Uterus (tissue), 4 donors: ENCODE results near the gene WRAP73. TPM values are rescaled to one million over a fixed set of nuclear protein-coding genes. Genes with fewer than 3 reads are reported as not detected.

Source experiments
- DNase-seq, 2 donors: peaks; one replicate each; pipeline ENCODE4 v3.0.0-alpha.2; 2019 to 2020
- H3K27ac ChIP-seq, 2 donors: fragments of 200-600 bp; sonication (generic); 1 replicate in 1 of 2; 2 replicates in 1 of 2; pipeline ENCODE4 v1.5.1; 2016 to 2018
- H3K27me3 ChIP-seq, 2 donors: fragments of 200-600 bp; sonication (generic); one replicate each; pipeline ENCODE4 v1.5.1; 2018 to 2019; ENCODE audit warnings: control low read depth in 1 of 2
- H3K36me3 ChIP-seq, 2 donors: fragments of 200-600 bp; sonication (generic); one replicate each; pipeline ENCODE4 v1.5.1; 2019; ENCODE audit warnings: control low read depth in 1 of 2
- H3K4me1 ChIP-seq, 2 donors: fragments of 200-600 bp; sonication (generic); one replicate each; pipeline ENCODE4 v1.5.1; 2018 to 2019; ENCODE audit warnings: control low read depth in 1 of 2
- H3K4me3 ChIP-seq, 2 donors: fragments of 200-600 bp; sonication (generic); 1 replicate in 1 of 2; 2 replicates in 1 of 2; pipeline ENCODE4 v1.5.1; 2018 to 2019; ENCODE audit warnings: mild to moderate bottlenecking in 1 of 2
- H3K9me3 ChIP-seq, 2 donors: fragments of 200-600 bp; sonication (generic); one replicate each; pipeline ENCODE4 v1.5.1; 2019; ENCODE audit warnings: control low read depth in 1 of 2
- POLR2A ChIP-seq, 2 donors: fragments of 450-650 bp; IDR thresholded peaks; one replicate each; pipeline ENCODE4 v1.6.1; 2016; ENCODE audit warnings: antibody characterized with exemption in 2 of 2, mild to moderate bottlenecking in 1 of 2, moderate library complexity in 1 of 2
- intact Hi-C: fragments of 100-400 bp; cut with DNase I; formaldehyde crosslinking; loops from one replicate; pipeline ENCODE4 v1.15.1; 2023; ENCODE audit warnings: low total_unique reads
- total RNA-seq, 4 donors: library from RNA; depleted of rRNA in 3 of 4; stranded (reverse); fragments of >200 nt in 3 of 4; gene quantifications; one replicate each; pipeline versions ENCODE4 v1.1.0 to v1.2.4, GENCODE V29; 2014 to 2023
- TF ChIP-seq, protein P1 (sequence below), 4 experiments: fragments of 200-600 bp in 2 of 4; fragments of 450-650 bp in 2 of 4; sonication (generic) in 2 of 4; IDR thresholded peaks; one replicate each; pipeline ENCODE4 v1.5.1; 2016 to 2019; ENCODE audit warnings: antibody characterized with exemption in 4 of 4, mild to moderate bottlenecking in 2 of 4, moderate library complexity in 1 of 4
- donor health status: DM: yes; HTN: yes; CAD: no.

WRAP73 gene
- total RNA-seq, 4 donors from 2014 or later = 4.6 to 31.7 (median 25.0) TPM

DNA sequence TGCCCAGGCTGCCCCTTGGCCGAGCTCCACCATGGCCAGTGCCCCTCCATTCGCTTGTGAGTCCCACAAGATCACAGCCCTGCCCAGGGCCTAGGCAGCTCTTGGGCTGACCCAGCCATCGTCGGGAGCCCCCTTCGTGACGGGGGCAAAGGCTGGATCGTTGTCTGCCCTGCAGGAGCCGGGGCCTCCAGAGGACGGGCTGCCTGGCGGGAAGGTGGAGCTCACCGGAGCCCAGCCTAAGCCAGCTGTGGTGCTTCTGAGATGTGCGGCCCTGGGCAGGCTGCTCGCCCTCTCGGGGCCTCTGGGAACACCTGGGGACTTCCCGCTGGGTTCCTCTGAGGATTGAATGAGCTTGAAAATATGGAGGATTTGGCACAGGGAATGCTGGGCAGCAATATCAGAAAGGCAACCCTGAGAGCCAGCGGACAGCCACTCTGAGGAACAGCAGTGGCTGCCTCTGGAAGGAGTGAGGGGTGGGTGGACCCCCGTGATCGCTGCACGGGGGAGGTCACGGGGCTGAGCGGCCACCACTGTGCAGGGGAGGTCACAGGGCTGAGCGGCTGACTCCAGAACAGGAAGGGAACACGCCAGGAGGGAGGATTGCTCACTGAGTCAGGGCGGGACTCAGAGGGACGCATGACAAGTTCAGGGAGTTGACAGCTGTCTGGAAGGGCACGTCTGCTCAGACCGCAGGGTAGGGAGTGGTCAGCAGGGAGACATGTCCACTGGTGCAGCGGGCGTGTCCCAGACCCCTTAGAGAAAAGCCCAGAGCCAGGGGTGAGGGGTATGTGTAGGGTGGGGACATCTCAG, 21.7 kb upstream of the WRAP73 start:
- Histone ChIP-seq H3K4me3 (no peak overlapping the region), H3K36me3 (no peaks in the 10 kb centered on the region), H3K9me3 (no peaks in the 10 kb centered on the region), H3K27me3 (no peaks in the 10 kb centered on the region), H3K4me1 (no peaks in the 10 kb centered on the region), H3K27ac (no peak overlapping the region)
- no peak for TF ChIP-seq POLR2A (IDR thresholded peaks at IDR 0.05)
- TF ChIP-seq, protein P1, sequence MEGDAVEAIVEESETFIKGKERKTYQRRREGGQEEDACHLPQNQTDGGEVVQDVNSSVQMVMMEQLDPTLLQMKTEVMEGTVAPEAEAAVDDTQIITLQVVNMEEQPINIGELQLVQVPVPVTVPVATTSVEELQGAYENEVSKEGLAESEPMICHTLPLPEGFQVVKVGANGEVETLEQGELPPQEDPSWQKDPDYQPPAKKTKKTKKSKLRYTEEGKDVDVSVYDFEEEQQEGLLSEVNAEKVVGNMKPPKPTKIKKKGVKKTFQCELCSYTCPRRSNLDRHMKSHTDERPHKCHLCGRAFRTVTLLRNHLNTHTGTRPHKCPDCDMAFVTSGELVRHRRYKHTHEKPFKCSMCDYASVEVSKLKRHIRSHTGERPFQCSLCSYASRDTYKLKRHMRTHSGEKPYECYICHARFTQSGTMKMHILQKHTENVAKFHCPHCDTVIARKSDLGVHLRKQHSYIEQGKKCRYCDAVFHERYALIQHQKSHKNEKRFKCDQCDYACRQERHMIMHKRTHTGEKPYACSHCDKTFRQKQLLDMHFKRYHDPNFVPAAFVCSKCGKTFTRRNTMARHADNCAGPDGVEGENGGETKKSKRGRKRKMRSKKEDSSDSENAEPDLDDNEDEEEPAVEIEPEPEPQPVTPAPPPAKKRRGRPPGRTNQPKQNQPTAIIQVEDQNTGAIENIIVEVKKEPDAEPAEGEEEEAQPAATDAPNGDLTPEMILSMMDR (IDR thresholded peaks at IDR 0.05) = no peak
- intact Hi-C loops = no loop called here
- no peak for DNase-seq

DNA sequence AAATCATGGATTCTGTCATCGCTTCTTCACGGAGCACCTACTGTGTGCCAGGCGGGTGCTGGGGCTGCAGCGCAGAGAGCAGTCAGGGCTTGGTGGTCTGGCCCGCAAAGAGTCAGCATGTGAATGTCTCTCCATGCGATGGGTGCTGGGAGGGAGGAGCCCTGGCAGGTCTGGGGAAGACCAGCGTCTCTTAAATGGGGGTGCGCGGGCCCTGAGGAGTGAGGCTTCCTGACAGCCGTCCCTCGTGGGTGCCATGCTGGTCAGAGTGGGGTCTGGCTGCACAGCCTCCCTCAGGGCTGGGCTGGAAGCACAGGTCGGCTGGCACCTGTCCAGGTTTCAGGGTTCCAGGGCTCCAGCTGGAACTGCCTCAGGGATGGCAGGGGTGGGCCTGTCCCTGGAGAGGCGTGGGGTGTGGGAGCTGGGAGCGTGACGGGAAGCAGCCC, 20.9 kb upstream of the WRAP73 start:
- TF ChIP-seq, protein P1 (IDR thresholded peaks at IDR 0.05) = no peak
- no peak for TF ChIP-seq POLR2A (IDR thresholded peaks at IDR 0.05)
- Histone ChIP-seq H3K4me1 (no peaks in the 10 kb centered on the region), H3K4me3 (no peak overlapping the region), H3K27ac (no peak overlapping the region), H3K36me3 (no peaks in the 10 kb centered on the region), H3K9me3 (no peaks in the 10 kb centered on the region), H3K27me3 (no peaks in the 10 kb centered on the region)
- DNase-seq = no peak
- intact Hi-C loops = no loop called here

DNA sequence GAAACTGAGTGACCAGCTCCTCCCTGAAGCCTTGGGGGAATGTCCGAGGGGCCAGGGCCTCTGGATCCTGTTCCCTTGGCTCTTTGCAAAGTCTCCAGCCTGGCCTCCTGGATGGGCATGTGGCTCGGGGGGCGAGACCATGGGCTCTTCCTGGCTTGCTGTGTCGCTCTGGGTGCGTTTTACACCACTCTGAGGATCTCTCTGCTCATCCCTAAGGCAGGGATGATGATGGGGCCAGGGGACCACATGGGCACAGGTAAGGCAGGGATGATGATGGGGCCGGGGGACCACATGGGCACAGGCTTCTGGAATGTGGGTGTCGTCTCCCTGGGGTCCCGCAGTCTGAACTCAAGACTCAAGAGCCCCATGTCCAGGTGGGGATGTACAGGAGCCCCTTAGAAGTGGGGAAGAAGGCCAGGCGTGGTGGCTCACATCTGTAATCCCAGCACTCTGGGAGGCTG, 20.1 kb upstream of the WRAP73 start:
- H3K4me3 ChIP-seq = no peak overlapping the region
- no peaks in the 10 kb centered on the region for H3K27me3 ChIP-seq
- TF ChIP-seq, protein P1 (IDR thresholded peaks at IDR 0.05) = no peak
- TF ChIP-seq POLR2A (IDR thresholded peaks at IDR 0.05) = no peak

DNA sequence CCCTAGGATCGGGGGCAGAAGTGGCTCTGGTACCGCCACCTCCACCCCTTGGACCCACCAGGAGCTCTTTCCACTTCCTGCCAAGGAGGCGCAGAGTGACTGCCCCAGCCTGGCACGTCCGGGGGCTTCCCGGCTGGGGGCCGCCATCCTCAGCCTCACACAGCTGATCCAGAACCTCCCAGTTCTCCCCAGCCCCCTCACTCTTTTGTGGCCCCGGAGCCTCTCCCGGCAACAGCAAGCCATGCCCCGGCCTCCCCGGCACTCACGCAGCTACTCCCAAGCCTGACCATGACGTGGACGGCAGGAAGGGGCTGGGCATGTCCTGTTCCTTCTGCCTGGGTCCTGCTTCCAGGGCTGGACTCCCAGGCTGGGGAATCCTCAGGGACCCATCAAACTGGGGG, 19.5 kb upstream of the WRAP73 start:
- no peaks in the 10 kb centered on the region for H3K27me3 ChIP-seq
- TF ChIP-seq, protein P1 (IDR thresholded peaks at IDR 0.05) = no peak
- TF ChIP-seq POLR2A (IDR thresholded peaks at IDR 0.05) = no peak
- no peaks in the 10 kb centered on the region for H3K36me3 ChIP-seq
- DNase-seq = no peak
- no peak overlapping the region for H3K4me3 ChIP-seq
- H3K27ac ChIP-seq = no peak overlapping the region
- no peaks in the 10 kb centered on the region for H3K4me1 ChIP-seq
- H3K9me3 ChIP-seq = no peaks in the 10 kb centered on the region
- intact Hi-C loops = no loop called here

More for the DNA sequence above, 20.1 kb upstream of the WRAP73 start:
- Histone ChIP-seq H3K4me1 (no peaks in the 10 kb centered on the region), H3K9me3 (no peaks in the 10 kb centered on the region), H3K27ac (no peak overlapping the region), H3K36me3 (no peaks in the 10 kb centered on the region)
- no peak for DNase-seq
- intact Hi-C loops = no loop called here

DNA sequence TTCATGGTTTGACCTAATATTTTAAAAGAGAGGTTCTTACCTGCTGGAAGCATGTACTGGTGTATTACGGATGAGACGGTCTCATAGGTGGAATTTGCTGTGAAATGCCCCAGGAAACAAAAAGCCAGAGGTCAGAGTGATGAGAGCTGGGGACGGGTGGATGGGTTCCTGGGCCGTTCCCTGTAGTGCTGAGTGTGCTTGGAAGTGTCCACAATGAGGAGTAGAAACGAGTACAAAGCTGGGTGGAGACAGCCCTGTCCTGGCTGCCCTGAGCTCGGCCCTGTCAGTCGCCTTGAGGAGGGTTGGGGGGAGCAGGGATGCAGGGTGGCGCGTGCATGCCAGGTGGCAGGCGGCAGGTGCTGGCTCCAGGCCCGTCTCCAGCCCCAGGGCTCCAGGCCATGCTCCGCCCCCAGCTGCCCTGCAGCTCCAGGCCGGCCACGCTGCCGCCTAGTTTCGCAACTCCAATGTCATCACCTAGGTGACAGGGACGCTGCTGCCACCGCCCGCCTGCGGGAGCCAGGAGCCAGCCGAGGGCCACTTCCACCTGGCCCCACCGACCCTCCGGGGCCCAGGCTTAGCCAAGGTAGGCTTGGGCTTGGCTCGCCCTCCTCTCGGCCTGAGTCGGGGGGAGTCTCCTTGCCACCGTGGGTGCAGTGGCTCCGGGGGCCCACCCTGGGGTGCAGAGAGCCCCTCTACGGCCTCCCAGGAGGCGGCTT, 18.8 kb upstream of the WRAP73 start:
- intact Hi-C loops = no loop called here
- Histone ChIP-seq H3K4me3 (no peak overlapping the region), H3K36me3 (no peaks in the 10 kb centered on the region), H3K4me1 (no peaks in the 10 kb centered on the region), H3K27ac (no peak overlapping the region), H3K27me3 (no peaks in the 10 kb centered on the region), H3K9me3 (no peaks in the 10 kb centered on the region)
- TF ChIP-seq POLR2A (IDR thresholded peaks at IDR 0.05) = no peak
- TF ChIP-seq, protein P1 (IDR thresholded peaks at IDR 0.05) = no peak
- no peak for DNase-seq
